Measurements from ENCODE around the gene CDHR5.
A peak's percentile ranks its signal among the peaks of the same experiment; 100 is the strongest.

Gene CDHR5

GRCh38 chr11:624705-625635 lies at the start of gene CDHR5:
CDHR5 (minus strand) TSS chr11:624955; CDS start chr11:624902, 53 bp downstream.
- no peak for TF ChIP-seq CTCF (IDR thresholded peaks at IDR 0.05)

GRCh38 chr11:674406-674805 lies 49.7 kb upstream of the CDHR5 start:
- no peak for TF ChIP-seq CTCF (IDR thresholded peaks at IDR 0.05)

- no peak for TF ChIP-seq CTCF (IDR thresholded peaks at IDR 0.05)
Measured at GRCh38 chr11:673866-674265, 49.1 kb upstream of the CDHR5 start.

- no peak for TF ChIP-seq CTCF (IDR thresholded peaks at IDR 0.05)
Measured at GRCh38 chr11:665704-666281, 41.0 kb upstream of the CDHR5 start.

- no peak for TF ChIP-seq CTCF (IDR thresholded peaks at IDR 0.05)
Measured at GRCh38 chr11:665062-665703, 40.4 kb upstream of the CDHR5 start.

GRCh38 chr11:662689-663274 lies 38.0 kb upstream of the CDHR5 start:
- peak; percentile 79 for TF ChIP-seq CTCF (IDR thresholded peaks at IDR 0.05)

- no peak for TF ChIP-seq CTCF (IDR thresholded peaks at IDR 0.05)
Measured at GRCh38 chr11:660681-661444, 36.1 kb upstream of the CDHR5 start.
